ENCODE results near the gene NCOA7. TPM values are rescaled to one million over a fixed set of nuclear protein-coding genes. Genes with fewer than 3 reads are reported as not detected.

The NCOA7 gene
- total RNA-seq, 4 donors from 2014 or later: 11.1 to 28.4 (median 22.1) TPM

DNA sequence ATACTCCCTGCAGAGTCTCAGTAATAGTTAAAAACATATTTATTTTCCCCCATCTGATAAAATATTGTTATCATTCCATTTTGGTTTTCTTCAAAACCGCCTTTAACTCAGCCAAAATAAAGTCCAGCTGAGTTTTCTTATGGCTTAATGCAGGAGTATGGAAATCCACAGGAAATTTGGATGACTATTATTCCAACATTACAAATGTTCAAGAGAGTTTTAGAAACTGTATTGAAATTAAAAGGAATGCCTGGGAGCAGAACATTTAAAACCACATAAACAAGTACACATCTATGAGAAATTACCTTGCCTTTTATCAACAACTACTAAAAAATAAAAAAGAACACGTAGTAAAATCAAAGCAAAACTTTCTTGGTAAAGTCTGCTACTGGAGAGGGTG is 45.7 kb downstream of the NCOA7 start:
- TF ChIP-seq CTCF (IDR thresholded peaks at IDR 0.05) (no peak), POLR2A (IDR thresholded peaks at IDR 0.05) (no peak), POLR2AphosphoS5 (IDR thresholded peaks at IDR 0.05) (no peak), EP300 (IDR thresholded peaks at IDR 0.05) (no peak)
- H3K4me1 ChIP-seq: peaks cover 31% of the 10 kb centered on the region
- no peaks in the 10 kb centered on the region for H3K27me3 ChIP-seq
- WGBS: 93% methylated on average over 2 of the region's 2 CpGs
- no peak for DNase-seq (ENCODE audit: low spot score in 2 of 2)
- no peak overlapping the region for H3K4me3 ChIP-seq
- H3K36me3 ChIP-seq: no peaks in the 10 kb centered on the region
- H3K9me3 ChIP-seq: no peaks in the 10 kb centered on the region
- H3K27ac ChIP-seq: no peak overlapping the region

DNA sequence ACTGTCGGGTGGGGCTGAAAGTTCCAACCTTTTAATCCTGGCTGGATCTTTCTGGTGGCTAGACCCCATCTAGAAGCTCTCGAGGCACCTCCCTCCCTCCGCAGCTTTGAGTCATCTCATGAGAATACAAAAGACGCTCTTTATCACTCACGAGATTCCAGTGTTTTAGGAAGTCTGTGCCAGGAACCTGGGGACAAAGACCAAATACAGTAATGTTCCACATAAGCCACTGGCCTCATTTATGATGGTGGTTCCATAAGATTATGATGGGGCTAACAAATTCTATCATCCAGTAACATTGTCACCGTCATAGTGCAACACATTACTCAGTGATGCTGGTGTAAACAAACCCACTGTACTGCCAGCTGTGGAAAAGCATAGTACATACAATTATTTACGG is 48.7 kb downstream of the NCOA7 start:
- Histone ChIP-seq H3K4me3 (no peak overlapping the region), H3K4me1 (peaks cover 12% of the 10 kb centered on the region), H3K27ac (no peak overlapping the region), H3K27me3 (no peaks in the 10 kb centered on the region), H3K9me3 (no peaks in the 10 kb centered on the region), H3K36me3 (no peaks in the 10 kb centered on the region)
- TF ChIP-seq CTCF (IDR thresholded peaks at IDR 0.05): no peak
- no peak for TF ChIP-seq POLR2AphosphoS5 (IDR thresholded peaks at IDR 0.05)
- TF ChIP-seq EP300 (IDR thresholded peaks at IDR 0.05): no peak
- no peak for TF ChIP-seq POLR2A (IDR thresholded peaks at IDR 0.05)
- no peak for DNase-seq (ENCODE audit: low spot score in 2 of 2)
- 81% methylated on average over 7 of the region's 7 CpGs for WGBS

DNA sequence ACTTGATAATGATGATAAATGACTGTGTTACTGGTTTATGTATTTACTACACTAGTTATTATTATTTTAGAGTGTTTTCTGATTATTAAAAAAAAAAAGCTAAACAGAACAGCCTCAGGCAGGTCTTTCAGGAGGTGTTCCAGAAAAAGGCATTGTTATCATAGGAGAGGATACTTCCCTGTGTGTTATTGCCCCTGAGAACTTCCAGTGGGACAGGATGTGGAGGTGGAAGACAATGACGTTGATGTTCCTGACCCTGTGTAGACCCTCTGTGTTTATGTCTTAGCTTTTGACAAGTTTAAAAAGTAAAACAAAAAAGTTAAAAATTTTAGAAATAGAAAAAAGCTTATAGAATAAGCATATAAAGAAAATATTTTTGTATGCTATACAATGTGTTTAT is 49.1 kb downstream of the NCOA7 start:
- H3K9me3 ChIP-seq: no peaks in the 10 kb centered on the region
- no peak for DNase-seq (ENCODE audit: low spot score in 2 of 2)
- H3K27ac ChIP-seq: no peak overlapping the region
- TF ChIP-seq POLR2AphosphoS5 (IDR thresholded peaks at IDR 0.05) (no peak), EP300 (IDR thresholded peaks at IDR 0.05) (no peak), POLR2A (IDR thresholded peaks at IDR 0.05) (no peak), CTCF (IDR thresholded peaks at IDR 0.05) (no peak)
- 75% methylated on average over 1 of the region's 1 CpG for WGBS
- no peak overlapping the region for H3K4me3 ChIP-seq
- H3K27me3 ChIP-seq: no peaks in the 10 kb centered on the region
- H3K36me3 ChIP-seq: no peaks in the 10 kb centered on the region
- peaks cover 11% of the 10 kb centered on the region for H3K4me1 ChIP-seq

- WGBS: 96% methylated on average over 5 of the region's 5 CpGs
- H3K4me1 ChIP-seq: peaks cover 4% of the 10 kb centered on the region
- no peak overlapping the region for H3K4me3 ChIP-seq
- H3K27me3 ChIP-seq: no peaks in the 10 kb centered on the region
- H3K27ac ChIP-seq: no peak overlapping the region
- DNase-seq (ENCODE audit: low spot score in 2 of 2): no peak
- TF ChIP-seq EP300 (IDR thresholded peaks at IDR 0.05): no peak
- TF ChIP-seq POLR2A (IDR thresholded peaks at IDR 0.05): no peak
- TF ChIP-seq POLR2AphosphoS5 (IDR thresholded peaks at IDR 0.05): no peak
- no peak for TF ChIP-seq CTCF (IDR thresholded peaks at IDR 0.05)
- no peaks in the 10 kb centered on the region for H3K9me3 ChIP-seq
- H3K36me3 ChIP-seq: no peaks in the 10 kb centered on the region
Observed at GRCh38 chr6:125841356-125842090, 50.8 kb downstream of the NCOA7 start.

- TF ChIP-seq POLR2A (IDR thresholded peaks at IDR 0.05) (no peak), CTCF (IDR thresholded peaks at IDR 0.05) (no peak), EP300 (IDR thresholded peaks at IDR 0.05) (no peak), POLR2AphosphoS5 (IDR thresholded peaks at IDR 0.05) (no peak)
- no peak for DNase-seq (ENCODE audit: low spot score in 2 of 2)
- peaks cover 4% of the 10 kb centered on the region for H3K4me1 ChIP-seq
- H3K27ac ChIP-seq: no peak overlapping the region
- no peaks in the 10 kb centered on the region for H3K9me3 ChIP-seq
- 88% methylated on average over 5 of the region's 5 CpGs for WGBS
- H3K36me3 ChIP-seq: no peaks in the 10 kb centered on the region
- H3K4me3 ChIP-seq: no peak overlapping the region
- H3K27me3 ChIP-seq: no peaks in the 10 kb centered on the region
Observed at GRCh38 chr6:125842091-125842626, 51.4 kb downstream of the NCOA7 start.

Measured in suprapubic skin (tissue), 4 donors.